Gastroesophageal sphincter (tissue), 4 donors: ENCODE measurements around the gene CFAP46. TPM values are rescaled to one million over a fixed set of nuclear protein-coding genes. Genes with fewer than 3 reads are reported as not detected.
"Not testable (repeated sequence)": the region's sequence is repeated elsewhere in the genome, so short reads cannot be mapped to it uniquely, and the experiment has no call there.

ENCODE experiments used
- ATAC-seq: fragments of 150-250 bp; one replicate; pipeline ENCODE4 v1.9.1; 2016; ENCODE audit warnings: mild to moderate bottlenecking, moderate library complexity
- H3K27ac ChIP-seq, 4 donors: fragments of 200-600 bp; sonication (generic) in 3 of 4; 1 replicate in 3 of 4; 2 replicates in 1 of 4; pipeline ENCODE4 v1.5.1; 2016 to 2019
- H3K27me3 ChIP-seq: fragments of 200-600 bp; sonication (generic); one replicate; pipeline ENCODE4 v1.5.1; 2019
- H3K36me3 ChIP-seq, 2 donors: fragments of 200-600 bp; sonication (generic); one replicate each; pipeline ENCODE4 v1.5.1; 2019; ENCODE audit warnings: control low read depth in 1 of 2
- H3K4me1 ChIP-seq, 3 donors: fragments of 200-600 bp; sonication (generic); 1 replicate in 2 of 3; 2 replicates in 1 of 3; pipeline ENCODE4 v1.5.1; 2016 to 2019; ENCODE audit warnings: control low read depth in 2 of 3
- H3K4me3 ChIP-seq, 2 donors: fragments of 200-600 bp; sonication (generic); one replicate each; pipeline ENCODE4 v1.5.1; 2019; ENCODE audit warnings: mild to moderate bottlenecking in 1 of 2, moderate library complexity in 1 of 2
- H3K9me3 ChIP-seq, 3 donors: fragments of 200-600 bp; sonication (generic); one replicate each; pipeline ENCODE4 v1.5.1; 2017 to 2019; ENCODE audit warnings: control low read depth in 2 of 3
- EP300 ChIP-seq: sonication (generic); formaldehyde crosslinking; IDR thresholded peaks from one replicate; pipeline ENCODE4 v1.6.1; 2017; ENCODE audit warnings: antibody characterized with exemption, mild to moderate bottlenecking
- POLR2A ChIP-seq, 2 donors: fragments of 450-650 bp; IDR thresholded peaks; one replicate each; pipeline ENCODE4 v1.6.1; 2017; ENCODE audit warnings: antibody characterized with exemption in 2 of 2, mild to moderate bottlenecking in 2 of 2, moderate library complexity in 1 of 2
- POLR2AphosphoS5 ChIP-seq: sonication (generic); formaldehyde crosslinking; IDR thresholded peaks from one replicate; pipeline ENCODE4 v1.6.1; 2017; ENCODE audit warnings: antibody characterized with exemption
- WGBS, 2 donors: methylation state at CpG; one replicate each; pipeline ENCODE4 v1.1.5; 2018; ENCODE audit warnings: low coverage in 1 of 2; 5-methylcytosine and 5-hydroxymethylcytosine counted together
- total RNA-seq, 4 donors: library from RNA; depleted of rRNA; stranded (reverse); fragments of >200 nt; gene quantifications; one replicate each; pipeline ENCODE4 v1.1.0, GENCODE V29; 2016
- TF ChIP-seq, protein P1 (sequence below), 4 experiments: fragments of 200-600 bp in 2 of 4; fragments of 450-650 bp in 2 of 4; sonication (generic) in 1 of 4; IDR thresholded peaks; one replicate each; pipeline ENCODE4 v1.5.1; 2017 to 2019; ENCODE audit warnings: antibody characterized with exemption in 4 of 4, mild to moderate bottlenecking in 2 of 4, moderate library complexity in 2 of 4

CFAP46 gene
- total RNA-seq, 4 donors from 2014 or later, result 0.27 to 2.2 (median 0.30) TPM; not detected in 1

DNA sequence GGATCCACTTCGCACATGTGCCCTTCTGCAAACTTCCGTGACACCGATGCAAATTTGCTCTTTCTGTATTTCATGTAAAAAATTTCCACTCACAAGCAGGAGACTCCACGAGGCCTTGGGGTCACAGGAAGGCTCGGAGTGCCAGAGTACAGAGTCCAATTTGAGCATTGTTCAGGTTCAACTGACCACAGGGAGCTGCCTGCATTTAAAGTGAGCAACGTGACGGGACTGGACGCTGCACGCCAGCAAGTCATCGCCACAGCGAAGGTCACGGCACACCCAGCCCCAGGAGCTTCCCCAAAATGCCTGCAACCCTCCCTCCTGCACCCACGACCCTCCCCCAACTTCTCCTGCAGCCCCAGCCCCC lies 115.0 kb downstream of the CFAP46 start:
- H3K9me3 ChIP-seq, result no peaks in the 10 kb centered on the region
- H3K4me3 ChIP-seq, result no peak overlapping the region
- H3K27ac ChIP-seq, result no peak overlapping the region
- 80% methylated on average over 11 of the region's 13 CpGs; no CpG with 5 or more reads in 1 of the 2 donors for WGBS, 2 donors
- TF ChIP-seq POLR2A (IDR thresholded peaks at IDR 0.05) (no peak), POLR2AphosphoS5 (no peak), EP300 (no peak)
- TF ChIP-seq, protein P1, sequence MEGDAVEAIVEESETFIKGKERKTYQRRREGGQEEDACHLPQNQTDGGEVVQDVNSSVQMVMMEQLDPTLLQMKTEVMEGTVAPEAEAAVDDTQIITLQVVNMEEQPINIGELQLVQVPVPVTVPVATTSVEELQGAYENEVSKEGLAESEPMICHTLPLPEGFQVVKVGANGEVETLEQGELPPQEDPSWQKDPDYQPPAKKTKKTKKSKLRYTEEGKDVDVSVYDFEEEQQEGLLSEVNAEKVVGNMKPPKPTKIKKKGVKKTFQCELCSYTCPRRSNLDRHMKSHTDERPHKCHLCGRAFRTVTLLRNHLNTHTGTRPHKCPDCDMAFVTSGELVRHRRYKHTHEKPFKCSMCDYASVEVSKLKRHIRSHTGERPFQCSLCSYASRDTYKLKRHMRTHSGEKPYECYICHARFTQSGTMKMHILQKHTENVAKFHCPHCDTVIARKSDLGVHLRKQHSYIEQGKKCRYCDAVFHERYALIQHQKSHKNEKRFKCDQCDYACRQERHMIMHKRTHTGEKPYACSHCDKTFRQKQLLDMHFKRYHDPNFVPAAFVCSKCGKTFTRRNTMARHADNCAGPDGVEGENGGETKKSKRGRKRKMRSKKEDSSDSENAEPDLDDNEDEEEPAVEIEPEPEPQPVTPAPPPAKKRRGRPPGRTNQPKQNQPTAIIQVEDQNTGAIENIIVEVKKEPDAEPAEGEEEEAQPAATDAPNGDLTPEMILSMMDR (IDR thresholded peaks at IDR 0.05), result no peak
- peaks cover 18% of the 10 kb centered on the region for H3K27me3 ChIP-seq
- H3K36me3 ChIP-seq, result no peaks in the 10 kb centered on the region
- H3K4me1 ChIP-seq, result no peaks in the 10 kb centered on the region
- no peak for ATAC-seq

DNA sequence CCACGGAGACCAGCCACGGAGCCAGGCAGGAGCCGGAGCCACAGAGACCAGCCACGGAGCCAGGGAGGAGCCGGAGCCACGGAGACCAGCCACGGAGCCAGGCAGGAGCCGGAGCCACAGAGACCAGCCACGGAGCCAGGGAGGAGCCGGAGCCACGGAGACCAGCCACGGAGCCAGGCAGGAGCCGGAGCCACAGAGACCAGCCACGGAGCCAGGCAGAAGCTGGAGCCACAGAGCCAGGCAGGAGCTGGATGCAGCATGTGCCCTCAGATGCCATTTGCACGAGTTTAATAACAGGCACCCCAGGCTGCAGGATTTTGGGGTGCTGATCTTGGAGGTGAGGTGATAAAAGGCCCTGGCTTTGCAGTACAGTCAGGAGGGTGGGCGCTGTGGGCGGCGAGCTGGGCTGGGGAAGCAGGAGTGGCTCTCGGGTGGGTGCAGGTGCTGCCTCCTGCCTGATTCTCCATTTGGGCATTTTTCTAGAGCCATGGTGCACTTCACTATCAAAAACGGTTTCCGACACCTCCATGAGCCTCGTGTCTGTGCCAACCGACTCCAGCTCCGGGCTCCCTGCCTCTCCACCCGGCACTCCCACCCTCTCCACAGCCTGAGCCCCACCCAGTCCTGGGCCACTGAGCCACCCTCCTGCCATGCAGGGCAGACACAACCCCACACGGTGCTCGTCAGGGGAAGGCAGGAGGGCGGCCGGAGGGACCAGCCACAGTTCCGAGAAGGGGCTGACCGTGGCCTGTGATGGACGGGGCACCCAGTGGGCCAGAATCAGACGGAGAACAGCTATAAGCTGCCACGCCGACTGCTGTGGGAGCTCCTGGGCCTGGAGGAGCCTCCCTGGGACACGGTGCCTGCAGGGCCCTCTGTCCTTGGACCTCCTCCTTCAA lies 115.6 kb downstream of the CFAP46 start:
- TF ChIP-seq POLR2A (IDR thresholded peaks at IDR 0.05) (no peak), POLR2AphosphoS5 (no peak), EP300 (no peak)
- TF ChIP-seq, protein P1 (IDR thresholded peaks at IDR 0.05), result no peak
- H3K4me1 ChIP-seq, result no peaks in the 10 kb centered on the region
- WGBS, 2 donors, result 93 to 95% methylated on average over 6 to 11 of the region's 36 CpGs

DNA sequence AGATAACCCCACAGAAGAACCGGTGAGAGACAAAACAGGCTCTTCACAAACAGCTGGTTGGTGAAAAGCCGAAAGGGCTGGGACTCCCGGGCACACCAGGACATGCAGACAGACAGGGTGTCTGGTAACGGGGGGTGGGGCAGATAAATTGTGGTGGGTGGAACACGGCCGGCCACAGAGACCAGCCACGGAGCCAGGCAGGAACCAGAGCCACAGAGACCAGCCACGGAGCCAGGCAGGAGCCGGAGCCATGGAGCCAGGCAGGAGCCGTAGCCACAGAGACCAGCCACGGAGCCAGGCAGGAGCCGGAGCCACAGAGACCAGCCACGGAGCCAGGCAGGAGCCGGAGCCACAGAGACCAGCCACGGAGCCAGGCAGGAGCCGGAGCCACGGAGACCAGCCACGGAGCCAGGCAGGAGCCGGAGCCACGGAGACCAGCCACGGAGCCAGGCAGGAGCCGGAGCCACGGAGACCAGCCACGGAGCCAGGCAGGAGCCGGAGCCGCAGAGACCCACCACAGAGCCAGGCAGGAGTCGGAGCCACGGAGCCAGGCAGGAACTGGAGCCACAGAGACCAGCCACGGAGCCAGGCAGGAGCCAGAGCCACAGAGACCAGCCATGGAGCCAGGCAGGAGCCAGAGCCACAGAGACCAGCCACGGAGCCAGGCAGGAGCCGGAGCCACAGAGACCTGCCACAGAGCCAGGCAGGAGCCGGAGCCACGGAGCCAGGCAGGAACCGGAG lies 116.4 kb downstream of the CFAP46 start:
- not testable (repeated sequence) for H3K4me1 ChIP-seq, H3K9me3 ChIP-seq, H3K36me3 ChIP-seq, ATAC-seq, H3K4me3 ChIP-seq, H3K27ac ChIP-seq, H3K27me3 ChIP-seq
- 92 to 100% methylated on average over 5 to 10 of the region's 34 CpGs for WGBS, 2 donors

More for the DNA sequence above, 115.6 kb downstream of the CFAP46 start:
- Histone ChIP-seq H3K36me3 (no peaks in the 10 kb centered on the region), H3K4me3 (no peak overlapping the region), H3K27me3 (peaks cover 13% of the 10 kb centered on the region), H3K9me3 (no peaks in the 10 kb centered on the region), H3K27ac (no peak overlapping the region)
- no peak for ATAC-seq

DNA sequence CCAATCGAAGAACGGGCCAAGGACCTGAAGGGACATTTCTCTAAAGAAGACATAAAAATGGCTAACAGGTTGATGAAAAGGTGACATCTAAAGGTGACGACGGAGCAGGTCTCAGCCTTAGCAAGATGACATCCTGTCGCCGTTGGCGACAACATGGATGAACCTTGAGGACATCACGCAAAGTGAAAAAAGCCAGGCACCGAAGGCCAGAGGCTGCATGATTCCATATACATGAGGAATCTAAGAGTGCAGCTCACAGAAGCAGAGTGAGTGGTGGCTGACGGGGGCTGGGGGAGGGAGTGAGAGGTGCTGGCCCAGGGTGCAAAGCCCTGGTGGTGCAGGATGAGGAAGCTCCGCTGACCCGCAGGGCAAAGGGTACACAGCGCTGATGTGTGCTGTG lies 122.3 kb downstream of the CFAP46 start:
- peaks cover 0 to 6% (median 0%) of the 10 kb centered on the region in 3 donors for H3K9me3 ChIP-seq
- H3K27me3 ChIP-seq, result peaks cover 44% of the 10 kb centered on the region
- no peak overlapping the region for H3K27ac ChIP-seq
- TF ChIP-seq POLR2A (IDR thresholded peaks at IDR 0.05), result no peak
- TF ChIP-seq EP300, result no peak
- TF ChIP-seq POLR2AphosphoS5, result no peak
- TF ChIP-seq, protein P1 (IDR thresholded peaks at IDR 0.05), result no peak
- no peak overlapping the region for H3K4me3 ChIP-seq
- WGBS, 2 donors, result 93 to 94% methylated on average over 4 to 12 of the region's 13 CpGs
- no peaks in the 10 kb centered on the region for H3K4me1 ChIP-seq
- no peaks in the 10 kb centered on the region for H3K36me3 ChIP-seq
- ATAC-seq, result no peak

DNA sequence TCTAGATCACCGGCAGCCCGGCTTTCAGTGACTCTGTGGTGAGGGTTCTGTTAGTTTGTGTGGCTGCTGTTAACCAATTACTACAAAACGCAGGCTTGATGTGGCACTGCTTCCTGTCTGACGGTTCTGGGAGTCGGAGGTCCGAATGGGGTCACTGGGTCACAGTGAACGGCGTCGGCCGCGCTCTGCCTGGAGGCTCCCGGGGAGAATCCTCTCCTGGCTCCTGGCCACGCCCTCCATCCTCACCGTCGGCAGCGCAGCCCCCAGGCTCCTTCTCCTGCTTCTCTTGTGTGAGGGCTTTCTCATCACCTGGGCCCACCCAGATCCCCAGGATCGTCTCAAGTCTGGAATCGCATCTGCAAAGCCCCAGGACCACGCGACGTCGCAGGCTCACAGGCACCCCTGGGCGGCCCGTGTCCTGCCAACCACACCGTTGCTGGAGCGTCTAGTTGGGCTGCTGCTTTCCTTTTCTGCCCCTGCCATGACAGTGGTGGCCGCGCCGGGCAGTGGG lies 124.6 kb downstream of the CFAP46 start:
- 33 to 100% methylated on average over 1 to 2 of the region's 29 CpGs for WGBS, 2 donors
- H3K36me3 ChIP-seq, result no peaks in the 10 kb centered on the region
- ATAC-seq, result no peak
- no peak overlapping the region for H3K4me3 ChIP-seq
- peaks cover 66% of the 10 kb centered on the region for H3K27me3 ChIP-seq
- peaks cover 0 to 6% (median 0%) of the 10 kb centered on the region in 3 donors for H3K9me3 ChIP-seq
- H3K27ac ChIP-seq, result no peak overlapping the region
- no peaks in the 10 kb centered on the region for H3K4me1 ChIP-seq
- TF ChIP-seq POLR2A (IDR thresholded peaks at IDR 0.05), result no peak
- TF ChIP-seq, protein P1 (IDR thresholded peaks at IDR 0.05), result no peak
